CD4-positive, alpha-beta T cell treated with Interleukin-21 for 1 hour (primary cell): ENCODE data around the gene C2CD4C.

Experiments
- DNase-seq: peaks from one replicate; pipeline ENCODE4 v3.0.0-alpha.2; 2020

C2CD4C gene

GRCh38 chr19:379796-380195 is 29.2 kb downstream of the C2CD4C start:
- no peak for DNase-seq

- no peak for DNase-seq
Measured at GRCh38 chr19:378706-379105, 30.2 kb downstream of the C2CD4C start.

GRCh38 chr19:377801-378581 is 31.0 kb downstream of the C2CD4C start:
- DNase-seq: no peak

- DNase-seq: no peak
Measured at GRCh38 chr19:376111-376470, 32.9 kb downstream of the C2CD4C start.

- no peak for DNase-seq
Measured at GRCh38 chr19:375395-376110, 33.4 kb downstream of the C2CD4C start.

- DNase-seq: no peak
Measured at GRCh38 chr19:374886-375235, 34.1 kb downstream of the C2CD4C start.

GRCh38 chr19:374183-374885 is 34.6 kb downstream of the C2CD4C start:
- no peak for DNase-seq

- no peak for DNase-seq
Measured at GRCh38 chr19:373391-374182, 35.4 kb downstream of the C2CD4C start.

GRCh38 chr19:372306-372890 is 36.5 kb downstream of the C2CD4C start:
- DNase-seq: no peak

- no peak for DNase-seq
Measured at GRCh38 chr19:371501-372168, 37.3 kb downstream of the C2CD4C start.

- no peak for DNase-seq
Measured at GRCh38 chr19:370641-371330, 38.2 kb downstream of the C2CD4C start.

GRCh38 chr19:369876-370275 is 39.1 kb downstream of the C2CD4C start:
- no peak for DNase-seq

GRCh38 chr19:369256-369655 is 39.7 kb downstream of the C2CD4C start:
- DNase-seq: no peak

GRCh38 chr19:368630-369024 is 40.3 kb downstream of the C2CD4C start:
- no peak for DNase-seq

GRCh38 chr19:367963-368629 is 40.9 kb downstream of the C2CD4C start:
- no peak for DNase-seq

GRCh38 chr19:367561-367960 is 41.4 kb downstream of the C2CD4C start:
- DNase-seq: no peak

GRCh38 chr19:366951-367350 is 42.0 kb downstream of the C2CD4C start:
- DNase-seq: no peak

GRCh38 chr19:366205-366783 is 42.7 kb downstream of the C2CD4C start:
- DNase-seq: no peak

- DNase-seq: no peak
Measured at GRCh38 chr19:364496-365287, 44.3 kb downstream of the C2CD4C start.

GRCh38 chr19:362683-363082 is 46.3 kb downstream of the C2CD4C start:
- no peak for DNase-seq
